Mammary epithelial cell (primary cell): ENCODE measurements around the gene SMC6.

Experiments used
- CTCF ChIP-seq, 2 donors: IDR thresholded peaks in 1 of 2; conservative IDR thresholded peaks in 1 of 2; 2 replicates each; pipeline ENCODE4 v1.5.1; 2011 to 2012; ENCODE audit warnings: inconsistent platforms in 2 of 2, low read length in 2 of 2, mild to moderate bottlenecking in 2 of 2, control low read depth in 1 of 2, low read depth in 1 of 2; ENCODE audit not compliant: insufficient read depth in 1 of 2; ENCODE audit errors: extremely low read depth in 1 of 2
- EZH2 ChIP-seq: IDR thresholded peaks from 2 replicates; pipeline ENCODE4 v1.6.1; 2012; ENCODE audit warnings: low read length, inconsistent platforms, borderline replicate concordance

DNA sequence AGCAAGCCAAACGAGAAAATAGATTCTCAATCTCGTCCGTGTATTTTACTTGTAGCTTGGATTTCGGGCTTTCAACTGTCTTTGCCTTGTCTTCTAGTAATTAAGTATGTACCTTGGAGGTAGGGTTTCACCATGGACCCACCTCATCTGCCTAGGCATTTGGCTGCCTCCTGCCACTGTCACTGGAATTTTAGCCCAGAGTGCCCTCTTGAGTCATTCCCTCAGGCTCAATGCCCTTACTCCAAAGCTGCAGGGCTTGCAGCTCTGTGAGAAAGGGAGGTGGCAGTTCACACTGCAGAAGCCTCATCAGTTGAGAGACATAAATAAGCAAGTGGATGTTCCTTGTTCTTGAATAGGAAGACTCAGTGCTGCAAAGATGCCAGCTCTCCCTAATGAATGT lies 123.5 kb downstream of the SMC6 start:
- TF ChIP-seq CTCF (conservative IDR thresholded peaks at IDR 0.05 in 1 of 2, IDR thresholded peaks at IDR 0.05 in 1 of 2; ENCODE audit: extremely low read depth in 1 of 2, insufficient read depth in 1 of 2, low read depth in 1 of 2, low read length in 2 of 2): no peak
- TF ChIP-seq EZH2: no peak
